Fibroblast of lung (primary cell): ENCODE measurements around the gene ZNF423. TPM values are rescaled to one million over a fixed set of nuclear protein-coding genes. Genes with fewer than 3 reads are reported as not detected.

Experiments used
- DNase-seq, 2 donors: peaks; one replicate each; pipeline versions ENCODE4 v3.0.0 to v3.0.0-alpha.2; 2010; ENCODE audit warnings: low read depth in 2 of 2
- H2AFZ ChIP-seq: 2 replicates; pipeline ENCODE4 v1.5.1; 2012; ENCODE audit warnings: low read length, control low read depth, inconsistent platforms
- H3K27ac ChIP-seq: 2 replicates; pipeline ENCODE4 v1.5.1; 2011; ENCODE audit warnings: low read length, control low read depth; ENCODE audit not compliant: insufficient read depth
- H3K27me3 ChIP-seq: 2 replicates; pipeline ENCODE4 v1.5.1; 2011; ENCODE audit warnings: mild to moderate bottlenecking, low read length; ENCODE audit not compliant: control insufficient read depth, insufficient read depth
- H3K36me3 ChIP-seq: 2 replicates; pipeline ENCODE4 v1.5.1; 2011; ENCODE audit warnings: low read length; ENCODE audit not compliant: control insufficient read depth, insufficient read depth
- H3K4me1 ChIP-seq: 2 replicates; pipeline ENCODE4 v1.5.1; 2011; ENCODE audit warnings: low read length; ENCODE audit not compliant: control insufficient read depth, insufficient read depth; ENCODE audit errors: extremely low read depth
- H3K4me2 ChIP-seq: 2 replicates; pipeline ENCODE4 v1.5.1; 2011; ENCODE audit warnings: low read length, control low read depth; ENCODE audit not compliant: insufficient read depth; ENCODE audit errors: extremely low read depth
- H3K4me3 ChIP-seq, 4 experiments: fragments of 200-600 bp in 1 of 4; sonication (generic) in 1 of 4; replicated peaks in 1 of 4; 2 replicates each; pipeline ENCODE4 v1.5.1; 2011 to 2016; ENCODE audit warnings: low read length in 4 of 4, low read depth in 3 of 4, mild to moderate bottlenecking in 3 of 4, control low read depth in 2 of 4, inconsistent platforms in 1 of 4, mixed read lengths in 1 of 4; ENCODE audit not compliant: insufficient read depth in 1 of 4; ENCODE audit errors: control extremely low read depth in 1 of 4
- H3K79me2 ChIP-seq: 2 replicates; pipeline ENCODE4 v1.5.1; 2012; ENCODE audit warnings: mild to moderate bottlenecking, low read length, inconsistent platforms; ENCODE audit not compliant: control insufficient read depth, insufficient read depth
- H3K9ac ChIP-seq: 2 replicates; pipeline ENCODE4 v1.5.1; 2011; ENCODE audit warnings: mild to moderate bottlenecking, low read length, control low read depth; ENCODE audit not compliant: insufficient read depth
- H3K9me3 ChIP-seq: 2 replicates; pipeline ENCODE4 v1.5.1; 2012; ENCODE audit warnings: low read depth, low read length; ENCODE audit not compliant: control insufficient read depth, insufficient read depth
- H4K20me1 ChIP-seq: 2 replicates; pipeline ENCODE4 v1.5.1; 2011; ENCODE audit warnings: low read length; ENCODE audit not compliant: control insufficient read depth, insufficient read depth; ENCODE audit errors: extremely low read depth
- EZH2 ChIP-seq: IDR thresholded peaks from 2 replicates; pipeline ENCODE4 v1.5.1; 2012; ENCODE audit warnings: low read length, control low read depth, mild to moderate bottlenecking; ENCODE audit errors: missing control alignments
- polyA plus RNA-seq, 2 donors: library from polyadenylated mRNA; depleted of rRNA in 1 of 2; stranded (reverse) in 1 of 2; unstranded in 1 of 2; fragments of >200 nt; gene quantifications; 2 replicates each; pipeline ENCODE4 v1.2.1, GENCODE V29; 2011 to 2012; ENCODE audit warnings: missing spikeins in 1 of 2
- total RNA-seq: library from RNA; depleted of rRNA; stranded (reverse); fragments of >200 nt; gene quantifications from 2 replicates; pipeline ENCODE4 v1.2.1, GENCODE V29; 2014
- TF ChIP-seq, protein P1 (sequence below), 2 donors: IDR thresholded peaks in 1 of 2; conservative IDR thresholded peaks in 1 of 2; 1 replicate in 1 of 2; 2 replicates in 1 of 2; pipeline ENCODE4 v1.5.1; 2011 to 2012; ENCODE audit warnings: low read length in 2 of 2, control low read depth in 1 of 2, inconsistent platforms in 1 of 2, low read depth in 1 of 2, mild to moderate bottlenecking in 1 of 2

The ZNF423 gene
- total and polyA plus RNA-seq, 2 donors (not counting 1 experiment from before 2014, with no cell fraction given), result 0.07 to 0.17 TPM

DNA sequence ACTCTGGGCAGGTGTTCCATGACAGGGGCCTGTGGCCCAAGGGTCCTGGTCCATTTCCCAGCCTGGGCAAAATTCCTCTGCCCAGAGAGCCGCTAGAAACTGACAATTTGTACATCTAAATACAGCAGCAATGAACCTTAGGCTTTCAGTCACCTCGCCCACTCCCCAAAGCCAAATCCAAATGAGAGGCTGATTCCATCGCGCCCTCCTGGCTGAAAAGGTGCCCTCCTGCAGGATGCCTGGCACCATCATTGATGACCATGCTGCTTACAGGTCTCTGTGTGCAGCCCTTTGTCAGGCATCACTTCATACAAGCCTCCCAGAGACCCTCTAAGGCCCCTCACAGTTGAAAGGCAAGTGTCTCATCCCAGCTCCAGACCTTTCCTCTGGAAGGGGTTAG lies 367.6 kb downstream of the ZNF423 start:
- no peaks in the 10 kb centered on the region for H3K27me3 ChIP-seq
- H3K36me3 ChIP-seq, result no peaks in the 10 kb centered on the region
- no peaks in the 10 kb centered on the region for H3K9me3 ChIP-seq
- no peak overlapping the region for H3K4me2 ChIP-seq
- no peak for DNase-seq
- H3K79me2 ChIP-seq, result no peaks in the 10 kb centered on the region
- H3K27ac ChIP-seq, result no peak overlapping the region
- H4K20me1 ChIP-seq, result no peaks in the 10 kb centered on the region
- no peaks in the 10 kb centered on the region for H3K4me1 ChIP-seq
- TF ChIP-seq, protein P1, sequence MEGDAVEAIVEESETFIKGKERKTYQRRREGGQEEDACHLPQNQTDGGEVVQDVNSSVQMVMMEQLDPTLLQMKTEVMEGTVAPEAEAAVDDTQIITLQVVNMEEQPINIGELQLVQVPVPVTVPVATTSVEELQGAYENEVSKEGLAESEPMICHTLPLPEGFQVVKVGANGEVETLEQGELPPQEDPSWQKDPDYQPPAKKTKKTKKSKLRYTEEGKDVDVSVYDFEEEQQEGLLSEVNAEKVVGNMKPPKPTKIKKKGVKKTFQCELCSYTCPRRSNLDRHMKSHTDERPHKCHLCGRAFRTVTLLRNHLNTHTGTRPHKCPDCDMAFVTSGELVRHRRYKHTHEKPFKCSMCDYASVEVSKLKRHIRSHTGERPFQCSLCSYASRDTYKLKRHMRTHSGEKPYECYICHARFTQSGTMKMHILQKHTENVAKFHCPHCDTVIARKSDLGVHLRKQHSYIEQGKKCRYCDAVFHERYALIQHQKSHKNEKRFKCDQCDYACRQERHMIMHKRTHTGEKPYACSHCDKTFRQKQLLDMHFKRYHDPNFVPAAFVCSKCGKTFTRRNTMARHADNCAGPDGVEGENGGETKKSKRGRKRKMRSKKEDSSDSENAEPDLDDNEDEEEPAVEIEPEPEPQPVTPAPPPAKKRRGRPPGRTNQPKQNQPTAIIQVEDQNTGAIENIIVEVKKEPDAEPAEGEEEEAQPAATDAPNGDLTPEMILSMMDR (conservative IDR thresholded peaks at IDR 0.05 in 1 of 2, IDR thresholded peaks at IDR 0.05 in 1 of 2; ENCODE audit: low read depth in 1 of 2, low read length in 2 of 2), result no peak
- no peak for TF ChIP-seq EZH2
- H3K4me3 ChIP-seq, result no peak overlapping the region
- H3K9ac ChIP-seq, result no peak overlapping the region
- H2AFZ ChIP-seq, result no peak overlapping the region

DNA sequence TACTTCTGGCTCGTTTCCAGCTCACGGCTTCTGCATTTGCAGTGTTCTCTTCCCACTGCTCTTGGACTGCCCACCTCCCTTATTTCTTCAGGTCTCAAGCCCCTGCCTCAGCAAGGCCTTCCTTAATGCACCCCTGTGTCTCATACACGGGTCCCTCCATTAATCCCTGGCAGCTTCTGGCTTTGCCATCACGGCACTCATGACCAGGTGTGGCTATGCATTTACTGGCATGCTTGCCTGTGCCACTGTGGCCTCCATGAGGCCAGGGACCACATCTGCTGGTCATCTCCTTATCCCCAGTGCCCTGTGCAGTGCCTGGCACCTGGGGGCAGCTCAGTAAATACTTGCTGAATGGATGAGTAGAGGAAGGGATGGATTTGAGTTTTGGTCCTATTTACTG lies 368.2 kb downstream of the ZNF423 start:
- Histone ChIP-seq H3K4me2 (no peak overlapping the region), H3K4me3 (no peak overlapping the region), H2AFZ (no peak overlapping the region), H3K9me3 (no peaks in the 10 kb centered on the region), H3K36me3 (no peaks in the 10 kb centered on the region), H3K79me2 (no peaks in the 10 kb centered on the region), H3K27ac (no peak overlapping the region), H3K9ac (no peak overlapping the region), H3K4me1 (no peaks in the 10 kb centered on the region), H3K27me3 (no peaks in the 10 kb centered on the region), H4K20me1 (no peaks in the 10 kb centered on the region)
- TF ChIP-seq EZH2, result no peak
- TF ChIP-seq, protein P1 (conservative IDR thresholded peaks at IDR 0.05 in 1 of 2, IDR thresholded peaks at IDR 0.05 in 1 of 2; ENCODE audit: low read depth in 1 of 2, low read length in 2 of 2), result no peak
- DNase-seq, result no peak

DNA sequence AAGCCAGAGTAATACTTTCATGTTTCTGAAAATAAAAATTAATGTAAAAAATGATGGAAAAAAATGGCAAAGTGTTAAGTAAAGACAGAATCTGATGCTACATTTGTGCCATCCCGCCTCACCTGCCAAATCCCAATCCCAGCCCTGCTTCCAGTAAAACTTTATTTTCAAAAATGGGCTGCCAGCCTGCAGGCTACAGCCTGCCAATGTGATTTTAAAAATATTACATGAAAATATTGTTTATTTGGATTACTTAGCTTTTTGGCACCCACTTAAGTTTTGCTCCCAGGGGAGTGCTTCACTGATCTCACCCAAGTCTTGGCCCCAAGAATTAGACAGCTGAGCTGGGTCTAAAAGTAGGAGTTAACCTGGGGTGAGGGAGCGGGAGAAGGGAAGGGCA lies 369.5 kb downstream of the ZNF423 start:
- Histone ChIP-seq H3K4me2 (no peak overlapping the region), H3K9me3 (no peaks in the 10 kb centered on the region), H3K36me3 (no peaks in the 10 kb centered on the region), H3K4me1 (no peaks in the 10 kb centered on the region), H3K27me3 (no peaks in the 10 kb centered on the region), H3K9ac (no peak overlapping the region), H3K4me3 (no peak overlapping the region), H3K27ac (no peak overlapping the region), H2AFZ (no peak overlapping the region), H4K20me1 (no peaks in the 10 kb centered on the region), H3K79me2 (no peaks in the 10 kb centered on the region)
- no peak for TF ChIP-seq EZH2
- TF ChIP-seq, protein P1 (conservative IDR thresholded peaks at IDR 0.05 in 1 of 2, IDR thresholded peaks at IDR 0.05 in 1 of 2; ENCODE audit: low read depth in 1 of 2, low read length in 2 of 2), result no peak
- DNase-seq, result no peak
